Fibroblast of mammary gland (primary cell): ENCODE results near the gene SLC12A7.

Experiments used
- DNase-seq: peaks from one replicate; pipeline ENCODE4 v3.0.0-alpha.2; 2010; ENCODE audit warnings: low read depth
- H3K4me3 ChIP-seq: 2 replicates; pipeline ENCODE4 v1.5.1; 2011; ENCODE audit warnings: low read depth, mild to moderate bottlenecking, low read length, moderate library complexity; ENCODE audit not compliant: control insufficient read depth
- TF ChIP-seq, protein P1 (sequence below): conservative IDR thresholded peaks from 2 replicates; pipeline ENCODE4 v1.5.1; 2011; ENCODE audit warnings: low read depth, low read length, inconsistent platforms; ENCODE audit not compliant: control insufficient read depth, insufficient read depth

The SLC12A7 gene

DNA sequence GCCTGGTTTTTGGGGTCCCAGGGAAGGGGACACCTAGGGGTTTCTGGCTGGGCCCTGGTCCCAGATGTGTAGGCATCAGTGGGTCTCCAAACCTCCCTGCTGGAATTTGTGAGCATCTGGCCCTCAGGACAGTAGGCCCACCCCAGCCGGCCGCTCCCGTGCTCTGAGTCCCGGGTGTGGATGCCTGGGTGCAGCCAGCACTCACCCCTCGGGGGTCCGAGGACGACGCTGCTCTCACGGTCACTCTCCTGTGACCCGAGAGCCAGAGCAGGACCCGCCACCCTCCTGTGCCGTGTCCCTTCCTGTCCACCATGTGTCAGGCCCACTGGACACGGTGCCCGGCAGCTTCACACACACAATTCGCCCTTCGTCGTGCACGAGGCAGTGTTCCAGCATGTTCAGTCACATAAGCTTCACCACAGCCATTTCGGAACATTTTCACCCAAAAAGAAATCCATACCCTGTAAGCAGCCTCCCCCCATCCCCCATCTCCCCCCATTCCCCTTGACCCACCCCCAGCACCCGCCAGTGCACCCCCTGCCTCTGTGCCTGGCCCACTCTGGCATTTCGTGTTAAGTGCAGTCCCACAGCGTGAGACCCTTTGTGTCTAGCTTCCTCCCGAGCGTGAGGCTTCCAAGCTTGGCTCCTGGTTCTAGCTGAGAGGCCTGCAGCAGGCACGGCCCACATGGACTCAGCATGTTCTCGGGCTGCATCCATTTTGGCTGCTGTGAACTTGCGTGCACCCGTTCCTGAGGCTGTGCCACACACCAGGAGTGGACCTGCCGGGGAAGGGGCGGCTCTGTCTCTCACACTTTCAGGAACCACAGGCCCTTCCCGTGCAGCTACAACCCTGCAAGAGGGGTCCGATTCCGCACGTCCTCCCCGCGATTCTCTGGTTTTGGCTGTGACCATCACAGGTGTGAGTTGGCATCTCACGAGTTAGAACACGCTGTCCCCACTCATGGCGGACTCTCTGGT is 62.7 kb downstream of the SLC12A7 start:
- H3K4me3 ChIP-seq, result no peak overlapping the region
- TF ChIP-seq, protein P1, sequence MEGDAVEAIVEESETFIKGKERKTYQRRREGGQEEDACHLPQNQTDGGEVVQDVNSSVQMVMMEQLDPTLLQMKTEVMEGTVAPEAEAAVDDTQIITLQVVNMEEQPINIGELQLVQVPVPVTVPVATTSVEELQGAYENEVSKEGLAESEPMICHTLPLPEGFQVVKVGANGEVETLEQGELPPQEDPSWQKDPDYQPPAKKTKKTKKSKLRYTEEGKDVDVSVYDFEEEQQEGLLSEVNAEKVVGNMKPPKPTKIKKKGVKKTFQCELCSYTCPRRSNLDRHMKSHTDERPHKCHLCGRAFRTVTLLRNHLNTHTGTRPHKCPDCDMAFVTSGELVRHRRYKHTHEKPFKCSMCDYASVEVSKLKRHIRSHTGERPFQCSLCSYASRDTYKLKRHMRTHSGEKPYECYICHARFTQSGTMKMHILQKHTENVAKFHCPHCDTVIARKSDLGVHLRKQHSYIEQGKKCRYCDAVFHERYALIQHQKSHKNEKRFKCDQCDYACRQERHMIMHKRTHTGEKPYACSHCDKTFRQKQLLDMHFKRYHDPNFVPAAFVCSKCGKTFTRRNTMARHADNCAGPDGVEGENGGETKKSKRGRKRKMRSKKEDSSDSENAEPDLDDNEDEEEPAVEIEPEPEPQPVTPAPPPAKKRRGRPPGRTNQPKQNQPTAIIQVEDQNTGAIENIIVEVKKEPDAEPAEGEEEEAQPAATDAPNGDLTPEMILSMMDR, result no peak
- no peak for DNase-seq

DNA sequence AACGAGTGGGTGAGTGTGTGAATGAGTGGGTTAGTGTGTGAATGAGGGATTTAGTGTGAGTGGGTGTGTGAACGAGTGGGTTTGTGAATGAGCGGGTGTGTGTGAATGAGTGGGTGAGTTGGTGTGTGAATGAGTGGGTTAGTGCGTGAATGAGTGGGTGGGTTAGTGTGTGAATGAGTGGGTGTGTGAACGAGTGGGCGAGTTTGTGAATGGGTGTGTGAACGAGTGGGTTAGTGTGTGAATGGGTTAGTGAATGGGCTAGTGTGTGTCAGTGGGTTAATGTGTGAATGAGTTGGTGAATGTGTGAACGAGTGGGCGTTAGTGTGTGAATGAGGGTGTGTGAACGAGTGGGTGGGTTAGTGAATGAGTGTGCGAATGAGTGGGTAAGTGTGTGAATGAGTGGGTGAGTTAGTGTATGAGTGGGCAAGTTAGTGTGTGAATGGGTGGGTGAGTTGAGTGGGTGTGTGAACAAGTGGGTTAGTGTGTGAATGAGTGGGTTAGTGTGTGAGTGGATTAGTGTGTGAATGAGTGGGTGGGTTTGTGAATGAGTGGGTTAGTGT is 63.6 kb downstream of the SLC12A7 start:
- no peak overlapping the region for H3K4me3 ChIP-seq
- TF ChIP-seq, protein P1, result no peak
- no peak for DNase-seq

DNA sequence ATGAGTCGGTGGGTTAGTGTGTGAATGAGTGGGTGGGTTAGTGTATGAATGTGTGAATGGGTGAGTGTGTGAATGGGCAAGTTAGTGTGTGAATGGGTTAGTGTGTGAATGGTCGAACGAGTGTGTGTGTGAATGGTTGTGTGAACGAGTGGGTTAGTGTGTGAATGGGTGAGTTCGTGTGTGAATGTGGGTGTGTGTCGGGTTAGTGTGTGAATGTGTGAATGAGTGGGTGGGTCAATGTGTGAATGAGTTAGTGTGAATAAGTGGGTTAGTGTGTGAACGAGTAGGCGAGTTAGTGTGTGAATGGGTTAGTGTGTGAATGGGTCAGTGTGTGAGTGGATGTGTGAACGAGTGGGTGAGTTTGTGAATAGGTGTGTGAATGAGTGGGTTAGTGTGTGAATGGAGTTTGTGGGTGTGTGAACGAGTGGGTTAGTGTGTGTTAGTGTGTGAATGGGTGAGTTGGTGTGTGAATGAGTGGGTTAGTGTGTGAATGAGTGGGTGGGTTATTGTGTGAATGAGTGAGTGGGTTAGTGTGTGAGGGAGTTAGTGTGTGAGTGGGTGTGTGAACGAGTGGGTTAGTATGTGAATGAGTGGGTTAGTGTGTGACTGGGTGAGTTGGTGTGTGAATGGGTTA is 64.4 kb downstream of the SLC12A7 start:
- no peak for DNase-seq
- no peak overlapping the region for H3K4me3 ChIP-seq
- TF ChIP-seq, protein P1, result no peak

DNA sequence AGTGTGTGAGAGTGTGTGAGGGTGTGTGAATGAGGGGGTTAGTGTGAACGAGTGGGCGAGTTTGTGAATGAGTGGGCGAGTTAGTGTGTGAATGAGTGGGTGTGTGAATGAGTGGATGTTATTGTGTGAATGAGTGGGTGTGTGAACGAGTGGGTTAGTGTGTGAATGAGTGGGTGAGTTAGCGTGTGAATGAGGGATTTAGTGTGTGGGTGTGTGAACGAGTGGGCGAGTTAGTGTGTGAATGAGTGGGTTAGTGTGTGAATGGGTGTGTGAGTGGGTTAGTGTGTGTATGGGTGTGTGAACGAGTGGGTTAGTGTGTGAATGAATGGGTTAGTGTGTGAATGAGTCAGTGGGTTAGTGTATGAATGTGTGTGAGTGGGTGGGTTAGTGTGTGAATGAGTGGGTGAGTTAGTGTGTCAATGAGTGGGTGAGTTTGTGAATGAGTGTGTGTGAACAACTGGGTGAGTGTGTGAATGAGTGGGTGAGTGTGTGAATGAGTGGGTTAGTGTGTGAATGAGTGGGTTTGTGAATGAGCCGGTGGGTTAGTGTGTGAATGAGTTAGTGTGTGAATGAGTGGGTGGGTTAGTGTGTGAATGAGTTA is 65.8 kb downstream of the SLC12A7 start:
- no peak for DNase-seq

DNA sequence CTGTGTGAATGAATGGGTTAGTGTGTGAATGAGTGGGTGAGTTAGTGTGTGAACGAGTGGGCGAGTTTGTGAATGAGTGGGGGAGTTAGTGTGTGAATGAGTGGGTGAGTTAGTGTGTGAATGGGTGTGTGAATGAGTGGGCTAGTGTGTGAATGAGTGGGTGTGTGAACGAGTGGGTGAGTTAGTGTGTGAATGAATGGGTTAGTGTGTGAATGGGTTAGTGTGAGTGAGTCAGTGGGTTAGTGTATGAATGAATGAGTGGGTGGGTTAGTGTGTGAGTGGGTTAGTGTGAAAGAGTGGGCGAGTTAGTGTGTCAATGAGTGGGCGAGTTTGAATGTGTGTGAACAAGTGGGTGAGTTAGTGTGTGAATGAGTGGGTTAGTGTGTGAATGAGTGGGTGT is 67.7 kb downstream of the SLC12A7 start:
- H3K4me3 ChIP-seq, result no peak overlapping the region
- TF ChIP-seq, protein P1, result no peak
- DNase-seq, result no peak

More for the DNA sequence above, 65.8 kb downstream of the SLC12A7 start:
- TF ChIP-seq, protein P1, result no peak
- H3K4me3 ChIP-seq, result no peak overlapping the region

DNA sequence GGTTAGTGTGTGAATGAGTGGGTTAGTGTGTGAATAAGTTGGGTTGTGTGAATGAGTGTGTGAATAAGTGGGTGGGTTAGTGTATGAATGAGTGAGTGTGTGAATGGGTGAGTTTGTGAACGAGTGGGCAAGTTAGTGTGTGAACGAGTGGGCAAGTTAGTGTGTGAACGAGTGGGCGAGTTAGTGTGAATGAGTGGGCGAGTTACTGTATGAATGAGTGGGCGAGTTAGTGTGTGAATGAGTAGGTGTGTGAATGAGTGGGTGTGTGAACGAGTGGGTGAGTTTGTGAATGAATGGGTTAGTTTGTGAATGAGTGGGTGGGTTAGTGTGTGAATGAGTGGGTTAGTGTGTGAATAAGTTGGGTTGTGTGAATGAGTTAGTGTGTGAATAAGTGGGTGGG is 68.5 kb downstream of the SLC12A7 start:
- TF ChIP-seq, protein P1, result no peak
- no peak for DNase-seq
- no peak overlapping the region for H3K4me3 ChIP-seq
